Esophagus muscularis mucosa (tissue), 4 donors: ENCODE results near the gene BBOX1.

Source experiments
- EP300 ChIP-seq: sonication (generic); formaldehyde crosslinking; IDR thresholded peaks from one replicate; pipeline ENCODE4 v1.6.1; 2017; ENCODE audit warnings: antibody characterized with exemption
- POLR2A ChIP-seq: fragments of 450-650 bp; IDR thresholded peaks from one replicate; pipeline ENCODE4 v1.6.1; 2017; ENCODE audit warnings: antibody characterized with exemption, moderate library complexity, mild to moderate bottlenecking, low read depth
- POLR2AphosphoS5 ChIP-seq, 2 donors: sonication (generic); formaldehyde crosslinking; IDR thresholded peaks; one replicate each; pipeline ENCODE4 v1.6.1; 2017; ENCODE audit warnings: antibody characterized with exemption in 2 of 2
- TF ChIP-seq, protein P1 (sequence below), 3 experiments: fragments of 200-600 bp in 2 of 3; fragments of 450-650 bp in 1 of 3; sonication (generic) in 2 of 3; IDR thresholded peaks; one replicate each; pipeline ENCODE4 v1.5.1; 2017 to 2019; ENCODE audit warnings: antibody characterized with exemption in 3 of 3, mild to moderate bottlenecking in 2 of 3, moderate library complexity in 1 of 3

- TF ChIP-seq, protein P1, sequence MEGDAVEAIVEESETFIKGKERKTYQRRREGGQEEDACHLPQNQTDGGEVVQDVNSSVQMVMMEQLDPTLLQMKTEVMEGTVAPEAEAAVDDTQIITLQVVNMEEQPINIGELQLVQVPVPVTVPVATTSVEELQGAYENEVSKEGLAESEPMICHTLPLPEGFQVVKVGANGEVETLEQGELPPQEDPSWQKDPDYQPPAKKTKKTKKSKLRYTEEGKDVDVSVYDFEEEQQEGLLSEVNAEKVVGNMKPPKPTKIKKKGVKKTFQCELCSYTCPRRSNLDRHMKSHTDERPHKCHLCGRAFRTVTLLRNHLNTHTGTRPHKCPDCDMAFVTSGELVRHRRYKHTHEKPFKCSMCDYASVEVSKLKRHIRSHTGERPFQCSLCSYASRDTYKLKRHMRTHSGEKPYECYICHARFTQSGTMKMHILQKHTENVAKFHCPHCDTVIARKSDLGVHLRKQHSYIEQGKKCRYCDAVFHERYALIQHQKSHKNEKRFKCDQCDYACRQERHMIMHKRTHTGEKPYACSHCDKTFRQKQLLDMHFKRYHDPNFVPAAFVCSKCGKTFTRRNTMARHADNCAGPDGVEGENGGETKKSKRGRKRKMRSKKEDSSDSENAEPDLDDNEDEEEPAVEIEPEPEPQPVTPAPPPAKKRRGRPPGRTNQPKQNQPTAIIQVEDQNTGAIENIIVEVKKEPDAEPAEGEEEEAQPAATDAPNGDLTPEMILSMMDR (IDR thresholded peaks at IDR 0.05): no peak
- TF ChIP-seq POLR2AphosphoS5 (IDR thresholded peaks at IDR 0.05) (no peak), EP300 (no peak), POLR2A (no peak)
Measured at GRCh38 chr11:27138716-27139115, 98.1 kb downstream of the BBOX1 start.
